Mesenchymal stem cell (in vitro differentiated cells and primary cell): ENCODE measurements around the gene DNAJB6.

ENCODE experiments used
- DNase-seq: peaks from one replicate; pipeline ENCODE4 v3.0.0-alpha.2; 2013
- H2AFZ ChIP-seq: one replicate; pipeline ENCODE4 v1.6.1; 2013; ENCODE audit warnings: low read depth, mild to moderate bottlenecking, control low read depth, inconsistent platforms, low read length, moderate library complexity
- H2AK5ac ChIP-seq: 2 replicates; pipeline ENCODE4 v1.6.1; 2013; ENCODE audit warnings: low read length, moderate library complexity, mild to moderate bottlenecking, inconsistent platforms; ENCODE audit not compliant: severe bottlenecking
- H2BK120ac ChIP-seq: one replicate; pipeline ENCODE4 v1.6.1; 2013; ENCODE audit warnings: low read depth, mild to moderate bottlenecking, inconsistent platforms, low read length, moderate library complexity
- H2BK12ac ChIP-seq, 2 experiments: one replicate each; pipeline ENCODE4 v1.6.1; 2013; ENCODE audit warnings: inconsistent platforms in 2 of 2, low read length in 2 of 2, mild to moderate bottlenecking in 2 of 2, moderate library complexity in 2 of 2, control low read depth in 1 of 2
- H2BK15ac ChIP-seq: one replicate; pipeline ENCODE4 v1.6.1; 2013; ENCODE audit warnings: mild to moderate bottlenecking, low read depth, inconsistent platforms; ENCODE audit not compliant: poor library complexity, severe bottlenecking
- H2BK5ac ChIP-seq: 2 replicates; pipeline ENCODE4 v1.6.1; 2013; ENCODE audit warnings: low read depth, mild to moderate bottlenecking, low read length, control low read depth, inconsistent platforms; ENCODE audit not compliant: poor library complexity, severe bottlenecking
- H3K14ac ChIP-seq, 2 experiments: one replicate each; pipeline ENCODE4 v1.6.1; 2013; ENCODE audit warnings: inconsistent platforms in 2 of 2, low read length in 2 of 2, control low read depth in 1 of 2, mild to moderate bottlenecking in 1 of 2, moderate library complexity in 1 of 2
- H3K18ac ChIP-seq, 2 experiments: one replicate each; pipeline ENCODE4 v1.6.1; 2013; ENCODE audit warnings: inconsistent platforms in 2 of 2, low read length in 2 of 2, control low read depth in 1 of 2, low read depth in 1 of 2, mild to moderate bottlenecking in 1 of 2
- H3K23ac ChIP-seq, 2 experiments: one replicate each; pipeline ENCODE4 v1.6.1; 2013; ENCODE audit warnings: inconsistent platforms in 2 of 2, low read length in 2 of 2, mild to moderate bottlenecking in 2 of 2, moderate library complexity in 2 of 2, control low read depth in 1 of 2
- H3K27ac ChIP-seq: 2 replicates; pipeline ENCODE4 v1.5.1; 2013; ENCODE audit warnings: mild to moderate bottlenecking, moderate library complexity, low read length, control low read depth, inconsistent platforms; ENCODE audit not compliant: poor library complexity, severe bottlenecking
- H3K27me3 ChIP-seq, 2 experiments: 2 replicates each; pipeline versions ENCODE4 v1.6.1 to v1.7.0; 2013; ENCODE audit warnings: low read length in 2 of 2, mild to moderate bottlenecking in 2 of 2, moderate library complexity in 2 of 2, control low read depth in 1 of 2, inconsistent platforms in 1 of 2; ENCODE audit not compliant: control insufficient read depth in 1 of 2, insufficient read depth in 1 of 2
- H3K36me3 ChIP-seq, 2 experiments: 2 replicates each; pipeline versions ENCODE4 v1.6.1 to v1.7.0; 2013; ENCODE audit warnings: low read length in 2 of 2, control low read depth in 1 of 2, inconsistent platforms in 1 of 2, low read depth in 1 of 2, mild to moderate bottlenecking in 1 of 2; ENCODE audit not compliant: insufficient read depth in 2 of 2, control insufficient read depth in 1 of 2
- H3K4ac ChIP-seq, 2 experiments: one replicate each; pipeline ENCODE4 v1.6.1; 2013; ENCODE audit warnings: inconsistent platforms in 2 of 2, low read length in 2 of 2, mild to moderate bottlenecking in 2 of 2, moderate library complexity in 2 of 2, control low read depth in 1 of 2, low read depth in 1 of 2
- H3K4me1 ChIP-seq: 2 replicates; pipeline ENCODE4 v1.6.1; 2013; ENCODE audit warnings: low read depth, low read length, control low read depth; ENCODE audit not compliant: control insufficient read depth, insufficient read depth
- H3K4me2 ChIP-seq: 2 replicates; pipeline ENCODE4 v1.6.1; 2013; ENCODE audit warnings: low read length, mild to moderate bottlenecking, inconsistent platforms; ENCODE audit not compliant: poor library complexity, severe bottlenecking
- H3K4me3 ChIP-seq, 2 experiments: 2 replicates each; pipeline versions ENCODE4 v1.5.1 to v1.7.0; 2013; ENCODE audit warnings: low read length in 2 of 2, mild to moderate bottlenecking in 2 of 2, control low read depth in 1 of 2, low read depth in 1 of 2; ENCODE audit not compliant: insufficient read depth in 1 of 2
- H3K79me1 ChIP-seq: replicated peaks from 2 replicates; pipeline ENCODE4 v1.6.1; 2013; ENCODE audit warnings: mild to moderate bottlenecking, control low read depth, low read length, inconsistent platforms; ENCODE audit not compliant: poor library complexity, severe bottlenecking
- H3K9ac ChIP-seq: 2 replicates; pipeline ENCODE4 v1.7.0; 2013; ENCODE audit warnings: mild to moderate bottlenecking, low read length, moderate library complexity
- H3K9me3 ChIP-seq: 2 replicates; pipeline ENCODE4 v1.7.0; 2013; ENCODE audit warnings: mild to moderate bottlenecking, low read length; ENCODE audit not compliant: control insufficient read depth
- H4K8ac ChIP-seq: one replicate; pipeline ENCODE4 v1.6.1; 2013; ENCODE audit warnings: inconsistent platforms, mild to moderate bottlenecking, low read length, moderate library complexity
- H4K91ac ChIP-seq: one replicate; pipeline ENCODE4 v1.6.1; 2013; ENCODE audit warnings: mild to moderate bottlenecking, low read length, inconsistent platforms
- WGBS: methylation state at CpG from one replicate; pipeline ENCODE4 v1.1.7; 2013; ENCODE audit warnings: mixed read lengths; 5-methylcytosine and 5-hydroxymethylcytosine counted together

Gene DNAJB6

DNA sequence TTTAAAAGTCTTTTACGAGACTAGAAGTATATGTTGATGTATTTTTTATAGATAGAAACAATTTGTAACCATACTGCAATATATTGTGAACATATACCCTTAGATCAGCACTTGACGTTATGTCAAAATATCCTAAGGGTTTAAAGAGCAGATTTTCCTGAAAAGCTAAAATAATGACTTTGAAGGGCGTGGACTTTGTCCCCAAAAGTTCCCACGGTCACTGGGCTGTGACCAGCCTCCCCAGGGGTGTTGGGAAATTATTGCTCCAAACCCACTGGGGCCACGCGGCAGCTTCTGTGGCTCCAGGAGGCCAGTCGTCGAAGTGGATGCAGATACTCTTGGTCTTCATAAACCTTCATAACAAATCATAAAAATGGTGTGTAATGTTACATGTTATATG lies 29.9 kb downstream of the DNAJB6 start:
- Histone ChIP-seq H3K4me1 (peaks cover 5% of the 10 kb centered on the region), H2BK120ac (no peak overlapping the region), H3K79me1 (peaks cover 14% of the 10 kb centered on the region), H2BK12ac (no peak overlapping the region), H3K18ac (no peak overlapping the region), H3K4me3 (no peak overlapping the region), H3K27ac (no peak overlapping the region), H3K27me3 (no peaks in the 10 kb centered on the region), H2AFZ (no peak overlapping the region), H3K36me3 (peaks cover 70 to 94% of the 10 kb centered on the region in 2 experiments), H3K9ac (no peak overlapping the region), H2BK15ac (no peak overlapping the region), H3K4me2 (no peak overlapping the region), H2BK5ac (no peak overlapping the region), H4K8ac (no peak overlapping the region), H3K9me3 (no peaks in the 10 kb centered on the region), H3K23ac (no peak overlapping the region), H4K91ac (no peak overlapping the region), H3K14ac (no peak overlapping the region), H2AK5ac (no peak overlapping the region), H3K4ac (no peak overlapping the region)
- no peak for DNase-seq
- WGBS = 99% methylated on average over 7 of the region's 8 CpGs

DNA sequence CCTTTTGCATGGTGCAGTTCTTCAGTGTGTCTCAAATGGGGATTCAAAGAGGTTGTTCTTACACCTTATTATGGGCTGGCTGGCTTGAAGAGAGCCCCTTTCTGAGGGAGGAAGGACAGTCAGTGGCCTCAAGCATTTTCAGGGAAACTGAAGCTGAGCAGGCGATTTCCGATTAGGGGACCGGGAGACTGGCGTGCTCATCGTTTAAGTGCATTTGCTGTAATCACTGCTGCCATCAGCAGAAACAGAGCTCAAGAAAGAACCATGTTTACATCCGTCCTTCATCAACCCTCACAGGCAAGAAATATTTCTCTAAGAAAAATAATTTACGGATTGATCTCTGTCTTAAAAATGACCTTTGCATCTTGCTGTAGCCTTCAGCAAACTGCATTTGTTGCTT lies 32.2 kb downstream of the DNAJB6 start:
- H3K36me3 ChIP-seq = peaks cover 72 to 93% of the 10 kb centered on the region in 2 experiments
- no peak overlapping the region for H2AFZ ChIP-seq
- H2AK5ac ChIP-seq = no peak overlapping the region

DNA sequence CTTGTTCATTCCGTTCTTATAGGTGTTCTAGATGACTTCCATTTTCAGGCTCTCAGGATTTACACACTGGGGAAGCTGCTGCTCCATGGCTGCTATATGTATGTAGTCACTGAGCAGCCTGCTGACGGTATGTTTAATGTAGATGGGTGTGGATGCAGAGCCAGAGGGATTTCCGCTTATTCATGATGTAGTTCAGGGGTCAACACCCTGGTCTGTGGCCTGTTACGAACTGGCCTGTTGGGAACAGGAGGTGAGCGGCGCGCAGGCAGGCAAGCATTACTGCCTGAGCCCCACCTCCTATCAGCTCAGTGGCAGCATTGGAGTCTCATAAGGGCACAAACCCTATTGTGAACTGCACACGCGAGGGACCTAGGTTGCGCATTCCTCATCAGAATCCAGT lies 33.9 kb downstream of the DNAJB6 start:
- Histone ChIP-seq H3K14ac (peak overlapping the region in 1 of 2 experiments; percentile 7), H3K4me1 (peaks cover 3% of the 10 kb centered on the region), H3K23ac (no peak overlapping the region), H3K4me3 (no peak overlapping the region), H3K27me3 (no peaks in the 10 kb centered on the region), H3K79me1 (peaks cover 19% of the 10 kb centered on the region), H3K36me3 (peaks cover 69 to 85% of the 10 kb centered on the region in 2 experiments), H2BK120ac (no peak overlapping the region), H4K91ac (no peak overlapping the region), H3K4ac (no peak overlapping the region), H2BK15ac (no peak overlapping the region), H2BK5ac (no peak overlapping the region), H3K18ac (no peak overlapping the region), H2AK5ac (no peak overlapping the region), H3K27ac (no peak overlapping the region), H3K9me3 (no peaks in the 10 kb centered on the region), H4K8ac (no peak overlapping the region), H2BK12ac (no peak overlapping the region), H3K9ac (no peak overlapping the region), H2AFZ (no peak overlapping the region), H3K4me2 (no peak overlapping the region)
- no peak for DNase-seq
- WGBS = 96% methylated on average over 10 of the region's 10 CpGs

More for the DNA sequence above, 32.2 kb downstream of the DNAJB6 start:
- no peak overlapping the region for H3K4ac ChIP-seq
- no peaks in the 10 kb centered on the region for H3K27me3 ChIP-seq
- no peak overlapping the region for H3K27ac ChIP-seq
- DNase-seq = no peak
- H2BK12ac ChIP-seq = no peak overlapping the region
- H4K8ac ChIP-seq = no peak overlapping the region
- H3K18ac ChIP-seq = no peak overlapping the region
- H3K14ac ChIP-seq = no peak overlapping the region
- H2BK5ac ChIP-seq = no peak overlapping the region
- no peak overlapping the region for H2BK120ac ChIP-seq
- no peak overlapping the region for H3K23ac ChIP-seq
- no peak overlapping the region for H3K9ac ChIP-seq
- 95% methylated on average over 7 of the region's 7 CpGs for WGBS
- no peak overlapping the region for H2BK15ac ChIP-seq
- no peak overlapping the region for H3K4me2 ChIP-seq
- H3K4me3 ChIP-seq = no peak overlapping the region
- H3K9me3 ChIP-seq = no peaks in the 10 kb centered on the region
- peaks cover 19% of the 10 kb centered on the region for H3K79me1 ChIP-seq
- H4K91ac ChIP-seq = no peak overlapping the region
- peaks cover 3% of the 10 kb centered on the region for H3K4me1 ChIP-seq

DNA sequence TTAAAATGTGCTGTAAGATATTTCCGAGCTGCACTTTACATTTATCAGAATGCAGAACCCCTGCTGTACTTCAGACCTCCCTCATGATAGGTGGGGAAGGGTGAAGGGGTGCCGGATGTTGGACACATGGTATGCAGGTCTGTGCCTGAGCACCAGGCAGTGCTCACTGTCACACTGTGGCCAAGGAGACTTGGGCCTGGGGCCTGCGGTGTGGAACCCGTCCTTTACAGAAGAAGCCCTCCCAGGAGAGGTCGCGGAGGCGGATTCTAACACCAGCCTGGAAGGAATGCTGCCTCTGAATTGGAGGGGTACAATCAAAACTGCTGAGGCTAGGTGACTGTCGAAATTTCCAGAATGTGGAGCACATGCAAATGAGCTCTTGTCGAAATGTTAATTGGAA lies 34.5 kb downstream of the DNAJB6 start:
- peaks cover 69 to 86% of the 10 kb centered on the region in 2 experiments for H3K36me3 ChIP-seq
- no peak overlapping the region for H2BK120ac ChIP-seq
- no peak overlapping the region for H2BK12ac ChIP-seq
- no peak overlapping the region for H2BK5ac ChIP-seq
- peaks cover 20% of the 10 kb centered on the region for H3K79me1 ChIP-seq
- H2AK5ac ChIP-seq = no peak overlapping the region
- WGBS = 96% methylated on average over 9 of the region's 9 CpGs
- no peak overlapping the region for H2BK15ac ChIP-seq
- H3K9me3 ChIP-seq = no peaks in the 10 kb centered on the region
- DNase-seq = no peak
- no peak overlapping the region for H2AFZ ChIP-seq
- H4K91ac ChIP-seq = no peak overlapping the region
- no peak overlapping the region for H3K18ac ChIP-seq
- H3K27ac ChIP-seq = no peak overlapping the region
- H3K27me3 ChIP-seq = no peaks in the 10 kb centered on the region
- H4K8ac ChIP-seq = peak overlapping the region; percentile 29
- no peak overlapping the region for H3K9ac ChIP-seq
- peaks cover 3% of the 10 kb centered on the region for H3K4me1 ChIP-seq
- H3K4me2 ChIP-seq = no peak overlapping the region
- no peak overlapping the region for H3K4ac ChIP-seq
- no peak overlapping the region for H3K4me3 ChIP-seq
- H3K14ac ChIP-seq = no peak overlapping the region
- H3K23ac ChIP-seq = no peak overlapping the region
